Bone marrow (tissue), 2 donors: Measurements from ENCODE around the gene ABHD3.
"Not testable (repeated sequence)": the region's sequence is repeated elsewhere in the genome, so short reads cannot be mapped to it uniquely, and the experiment has no call there.

ENCODE experiments used
- DNase-seq, 2 donors: peaks; one replicate each; lab custom pipeline; 2025; lab: John Stamatoyannopoulos, UW

The ABHD3 gene

DNA sequence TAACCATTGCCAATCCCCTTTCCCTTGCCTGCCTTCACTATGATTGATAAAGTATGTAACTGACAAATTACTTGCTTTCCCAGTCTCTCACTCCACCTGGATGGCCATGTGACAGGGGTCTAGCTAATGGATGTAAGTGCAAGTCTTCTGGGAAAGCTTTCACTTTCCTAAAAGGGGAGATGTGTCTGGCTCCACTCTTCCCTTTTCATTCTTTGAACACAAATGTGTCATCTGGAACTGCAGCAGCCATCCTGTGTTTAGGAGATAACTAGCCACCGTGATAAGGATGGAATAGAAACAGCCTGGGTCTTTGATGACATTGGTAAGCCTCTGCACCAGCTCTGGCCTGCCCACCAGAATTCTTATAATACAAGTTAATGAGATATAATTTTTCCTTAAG is 54.3 kb downstream of the ABHD3 start:
- no peak for DNase-seq

DNA sequence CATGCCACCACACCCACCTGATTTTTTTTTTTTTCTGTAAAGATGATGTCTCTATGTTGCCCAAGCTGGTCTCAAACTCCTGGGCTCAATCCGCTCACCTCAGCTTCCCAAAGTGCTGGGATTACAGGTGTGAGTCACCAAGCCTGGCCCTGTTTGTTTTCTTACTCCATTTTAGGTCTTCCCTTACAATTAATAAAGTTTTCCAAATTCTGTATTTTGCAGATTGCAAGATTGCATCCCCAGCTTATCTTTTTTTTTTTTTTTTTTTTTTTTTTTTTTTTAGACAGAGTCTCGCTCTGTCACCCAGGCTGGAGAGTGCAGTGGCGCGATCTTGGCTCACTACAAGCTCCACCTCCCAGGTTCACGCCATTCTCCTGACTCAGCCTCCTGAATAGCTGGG is 64.2 kb downstream of the ABHD3 start:
- DNase-seq = not testable (repeated sequence)

DNA sequence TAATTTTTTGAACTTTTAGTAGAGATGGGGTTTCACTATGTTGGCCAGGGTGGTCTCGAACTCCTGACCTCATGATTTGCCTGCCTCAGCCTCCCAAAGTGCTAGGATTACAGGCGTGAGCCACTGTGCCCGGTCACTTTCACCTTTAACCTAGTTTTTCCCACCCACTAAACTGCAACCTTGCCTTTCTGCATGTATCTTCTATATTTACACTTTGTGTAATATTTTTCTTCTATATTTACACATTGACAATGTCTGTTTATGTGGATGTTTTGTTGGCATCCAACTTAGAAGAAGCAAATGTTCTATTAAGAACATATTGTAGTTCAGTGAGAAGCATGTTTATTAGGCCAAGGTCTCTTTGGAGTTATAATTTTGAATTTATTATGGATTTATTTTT is 65.8 kb downstream of the ABHD3 start:
- DNase-seq = no peak

DNA sequence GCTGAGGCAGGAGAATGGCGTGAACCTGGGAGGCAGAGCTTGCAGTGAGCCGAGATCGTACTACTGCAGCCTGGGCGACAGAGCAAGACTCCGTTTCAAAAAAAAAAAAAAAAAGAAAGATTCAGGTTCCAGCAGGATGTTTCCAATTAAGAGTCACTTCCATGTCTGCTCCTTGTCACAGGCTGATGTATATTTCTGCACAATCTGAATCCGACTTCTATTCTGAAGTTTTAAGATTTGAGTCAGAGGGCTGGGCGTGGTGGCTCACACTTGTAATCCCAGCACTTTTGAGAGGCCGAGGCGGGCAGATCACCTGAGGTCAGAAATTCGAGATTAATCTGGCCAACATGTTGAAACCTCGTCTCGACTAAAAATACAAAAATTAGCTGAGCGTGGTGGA is 67.8 kb downstream of the ABHD3 start:
- no peak for DNase-seq

DNA sequence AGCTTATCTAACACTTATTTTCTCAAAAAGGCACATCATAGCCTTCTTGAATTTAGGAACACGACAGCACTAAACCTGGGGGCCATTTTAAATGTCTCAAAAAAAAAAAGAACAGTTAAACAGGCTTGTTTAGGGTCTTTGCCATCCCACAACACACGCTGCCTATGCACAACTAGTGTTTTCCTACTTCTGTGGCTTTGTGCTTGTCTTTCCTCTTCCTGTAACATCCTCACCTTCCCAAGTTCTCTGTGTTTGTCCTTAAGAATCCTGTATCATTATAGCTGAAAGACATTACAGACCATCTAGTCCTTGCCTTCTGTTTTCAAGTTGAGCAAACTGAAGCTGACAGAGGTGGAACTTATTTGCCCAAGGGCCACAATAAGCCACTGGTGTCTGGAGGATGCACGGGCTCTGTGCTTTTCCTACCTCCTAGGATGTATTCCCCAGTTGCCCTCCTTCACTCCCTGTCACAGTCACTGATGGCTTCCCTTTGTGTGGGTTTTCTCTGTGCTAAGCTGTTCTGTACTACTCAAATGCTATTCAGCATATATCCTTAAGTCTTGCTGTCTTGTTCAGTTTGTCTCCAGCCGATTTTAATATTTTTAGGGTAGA is 69.9 kb downstream of the ABHD3 start:
- no peak for DNase-seq

DNA sequence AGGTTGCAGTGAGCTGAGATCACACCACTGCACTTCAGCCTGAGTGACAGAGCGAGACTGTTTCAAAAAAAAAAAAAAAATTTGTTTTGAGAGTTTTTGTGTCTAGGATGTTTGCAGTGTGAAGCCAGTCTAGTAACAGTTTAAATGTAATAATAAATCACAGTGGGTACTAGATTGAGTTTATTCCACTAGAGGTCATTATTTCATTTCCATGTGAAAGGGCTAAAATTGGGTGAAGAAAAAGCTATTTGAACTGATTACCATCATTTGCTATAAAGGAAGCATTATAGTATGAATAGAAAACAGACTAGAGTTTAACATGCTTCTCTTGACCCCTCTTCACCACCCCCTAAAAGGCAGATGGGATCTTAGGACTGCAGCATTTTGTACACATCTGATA is 72.2 kb downstream of the ABHD3 start:
- no peak for DNase-seq

DNA sequence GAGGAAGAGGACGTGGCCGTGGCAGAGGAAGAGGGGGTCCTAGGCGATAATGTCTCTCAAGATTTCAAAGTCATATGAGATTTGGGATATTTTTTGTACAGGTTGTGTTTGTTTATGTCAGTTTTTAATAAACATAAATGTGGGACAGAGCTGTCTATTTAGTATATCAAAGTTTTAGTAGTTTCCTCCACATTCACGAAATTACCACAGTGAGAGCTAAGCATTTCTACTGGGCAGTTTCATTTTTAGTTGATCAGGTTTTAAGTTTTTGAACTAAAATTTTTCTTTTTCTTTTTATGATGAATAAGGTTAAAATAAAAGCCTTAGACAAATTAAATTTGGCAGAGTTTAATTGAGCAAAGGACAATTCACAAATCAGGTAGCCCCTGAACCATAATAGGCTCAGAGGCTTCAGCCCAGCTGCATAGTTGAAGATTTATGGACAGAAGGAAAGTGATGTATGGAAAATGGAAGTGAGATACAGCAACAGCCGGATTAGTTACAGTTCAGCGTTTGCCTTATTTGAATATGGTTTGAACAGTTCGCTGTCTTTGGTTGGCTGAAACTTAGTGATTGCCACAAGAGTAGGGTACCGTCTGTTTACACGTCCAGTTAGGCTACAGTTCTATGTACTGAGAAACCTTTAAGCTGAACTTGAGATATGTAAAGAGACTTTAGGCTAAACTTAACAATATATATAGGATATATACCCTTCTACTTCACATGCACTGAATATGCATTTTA is 75.3 kb downstream of the ABHD3 start:
- no peak for DNase-seq

DNA sequence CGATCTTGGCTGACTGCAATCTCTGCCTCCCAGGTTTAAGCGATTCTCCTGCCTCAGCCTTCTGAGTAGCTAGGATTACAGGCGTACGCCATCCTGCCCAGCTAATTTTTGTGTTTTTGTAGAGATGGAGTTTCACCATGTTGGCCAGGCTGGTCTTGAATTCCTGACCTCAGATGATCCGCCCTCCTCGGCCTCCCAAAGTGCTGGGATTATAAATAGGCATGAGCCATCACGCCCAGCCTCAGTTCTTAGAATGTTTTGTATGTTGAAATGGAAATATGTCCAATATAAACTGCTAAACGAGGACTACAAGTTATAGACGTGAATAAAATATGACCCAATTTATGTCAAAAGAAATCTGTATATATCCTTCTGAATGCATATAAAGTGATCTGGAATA is 82.9 kb downstream of the ABHD3 start:
- not testable (repeated sequence) for DNase-seq

DNA sequence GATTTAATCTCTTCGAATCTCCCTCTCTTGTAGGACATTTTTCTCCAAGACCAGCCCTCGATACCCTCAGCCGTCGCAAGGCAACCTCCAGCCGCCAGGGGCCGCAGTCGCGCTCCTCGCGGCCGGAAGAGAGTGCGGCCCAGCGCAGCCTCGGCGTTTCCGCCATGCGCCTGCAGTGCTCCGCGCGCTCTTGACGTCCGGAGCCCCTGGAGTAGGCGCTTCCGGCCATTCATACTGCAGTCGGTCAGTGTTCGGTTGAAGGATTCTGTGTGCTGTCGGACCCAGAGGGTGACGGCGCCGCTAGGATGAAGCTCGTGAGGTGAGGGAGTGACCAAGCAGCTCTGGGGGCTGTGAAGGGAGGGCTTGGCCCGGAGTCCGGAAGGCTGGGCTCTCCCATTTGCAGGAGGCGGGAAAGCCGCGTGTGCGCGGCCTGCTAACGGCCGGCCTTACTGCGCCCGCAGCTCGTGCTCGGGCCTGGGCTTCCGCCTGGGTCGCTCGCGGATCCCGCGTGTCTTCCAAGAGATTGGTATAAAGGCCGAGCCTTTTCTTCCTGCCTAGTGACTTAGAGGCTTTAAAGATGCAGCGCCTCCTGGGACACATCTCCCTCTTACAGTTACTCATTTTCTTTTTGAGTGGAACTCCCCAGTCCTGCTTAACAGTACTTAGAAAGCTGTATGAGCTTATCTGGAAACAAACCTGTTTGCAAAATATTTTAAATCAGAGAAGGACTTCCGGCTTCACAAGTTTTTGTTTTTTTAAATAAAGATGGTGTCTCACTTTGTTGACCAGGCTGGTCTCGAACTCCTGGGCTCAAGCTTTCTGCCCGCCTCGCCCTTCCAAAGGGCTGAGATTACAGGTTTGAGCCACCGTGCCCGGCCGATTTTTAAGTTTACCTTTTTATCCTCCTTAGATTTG is 92.2 kb downstream of the ABHD3 start, which contains the start of gene SNRPD1:
Gene SNRPD1 (plus strand): TSS at position 190 of the 915 bp plus-strand sequence. CDS start 116 bp downstream, at position 306.
- peak; percentile 73 to 76 for DNase-seq

DNA sequence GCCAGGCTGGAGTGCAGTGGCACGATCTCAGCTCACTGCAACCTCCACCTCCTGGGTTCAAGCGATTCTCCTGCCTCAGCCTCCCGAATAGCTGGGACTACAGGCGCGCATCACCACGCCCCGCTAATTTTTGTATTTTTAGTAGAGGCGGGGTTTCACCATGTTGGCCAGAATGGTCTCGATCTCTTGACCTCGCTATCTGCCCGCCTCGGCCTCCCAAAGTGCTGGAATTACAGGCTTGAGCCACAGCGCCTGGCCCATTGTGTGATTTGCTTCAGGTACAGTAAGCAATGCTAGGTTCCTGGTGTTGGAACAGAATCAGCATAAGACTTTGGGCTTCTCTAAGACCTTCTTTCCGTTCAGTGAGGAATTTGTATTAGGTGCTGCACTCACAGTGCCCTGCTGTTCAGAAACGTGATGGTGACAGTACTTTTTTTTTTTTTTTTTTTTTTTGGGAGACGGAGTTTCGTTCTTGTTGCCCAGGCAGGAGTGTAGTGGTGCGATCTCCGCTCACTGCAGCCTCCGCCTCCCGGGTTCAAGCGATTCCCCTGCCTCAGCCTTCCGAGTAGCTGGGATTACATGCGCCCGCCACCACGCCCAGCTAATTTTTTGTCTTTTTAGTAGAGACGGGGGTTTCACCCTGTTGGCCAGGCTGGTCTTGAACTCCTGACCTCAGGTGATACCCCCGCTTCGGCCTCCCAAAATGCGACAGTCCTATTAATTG is 93.0 kb downstream of the ABHD3 start:
- DNase-seq = not testable (repeated sequence)

DNA sequence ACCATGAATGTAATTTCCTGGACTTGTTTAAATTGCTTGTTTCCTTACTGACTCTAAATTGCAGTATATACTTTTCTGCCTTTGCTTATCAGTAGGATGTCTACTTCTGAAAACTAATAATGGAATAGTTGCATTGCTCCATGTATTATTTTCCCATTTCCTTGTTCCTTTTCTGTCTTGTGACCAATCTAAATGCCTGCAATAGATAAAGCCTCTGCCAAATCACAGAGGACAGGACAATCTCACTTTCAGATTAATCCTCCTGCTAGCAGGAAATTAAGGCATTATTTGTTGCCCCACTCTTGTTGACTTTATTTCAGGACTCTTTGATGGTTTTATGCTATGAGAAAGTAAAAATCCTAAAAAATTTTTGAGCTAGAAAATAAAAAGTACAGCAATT is 99.4 kb downstream of the ABHD3 start:
- no peak for DNase-seq

DNA sequence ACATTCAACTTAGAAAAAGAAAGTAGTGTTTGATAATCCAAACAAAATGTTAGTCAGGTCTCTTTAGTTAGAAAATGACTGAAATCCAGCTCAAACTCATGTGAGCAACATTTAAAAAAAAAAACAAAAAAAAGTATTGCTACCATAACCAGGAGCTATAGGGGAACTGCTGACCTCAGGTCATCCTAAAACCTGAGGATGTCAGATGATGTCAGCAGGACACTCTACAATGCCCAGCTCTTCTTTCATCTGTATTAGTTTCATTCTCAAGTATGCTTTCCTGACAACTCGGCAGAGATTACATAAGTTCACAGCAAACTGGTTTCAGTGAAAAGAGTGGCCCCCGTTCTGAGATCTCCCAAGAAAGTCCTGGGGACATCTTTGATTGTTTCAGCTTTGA is 99.9 kb downstream of the ABHD3 start:
- no peak for DNase-seq

DNA sequence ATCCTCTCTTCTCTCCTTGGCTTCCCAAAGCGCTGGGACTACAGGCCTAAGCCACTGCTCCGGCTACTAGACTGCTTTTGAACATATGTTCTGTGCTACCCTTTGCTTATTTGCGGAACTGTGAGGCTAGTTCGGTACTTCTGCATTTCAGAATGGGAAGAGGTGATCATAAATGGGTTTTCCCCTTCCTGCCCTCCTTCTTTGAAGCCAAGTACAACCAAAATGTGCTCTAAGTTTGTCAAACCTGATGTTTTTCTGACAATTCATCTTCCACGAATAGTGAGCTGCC is 102.3 kb downstream of the ABHD3 start:
- peak in 1 of 2 donors; percentile 67 for DNase-seq
